Epithelial cell of proximal tubule (primary cell): ENCODE data around the gene EDIL3. TPM values are rescaled to one million over a fixed set of nuclear protein-coding genes. Genes with fewer than 3 reads are reported as not detected.
A peak's percentile ranks its signal among the peaks of the same experiment; 100 is the strongest.

Source experiments
- DNase-seq: peaks from one replicate; pipeline ENCODE4 v3.0.0-alpha.2; 2011; ENCODE audit warnings: low read depth
- H3K4me3 ChIP-seq: 2 replicates; pipeline ENCODE4 v1.5.1; 2011; ENCODE audit warnings: low read depth, mild to moderate bottlenecking, low read length
- total RNA-seq: library from RNA; depleted of rRNA; stranded (reverse); fragments of >200 nt; gene quantifications from 2 replicates; pipeline ENCODE4 v1.2.3, GENCODE V29; 2015
- TF ChIP-seq, protein P1 (sequence below): conservative IDR thresholded peaks from 2 replicates; pipeline ENCODE4 v1.5.1; 2012; ENCODE audit warnings: low read depth, mild to moderate bottlenecking, low read length

Gene EDIL3
- total RNA-seq, 1 donor from 2014 or later = 80.1 TPM

DNA sequence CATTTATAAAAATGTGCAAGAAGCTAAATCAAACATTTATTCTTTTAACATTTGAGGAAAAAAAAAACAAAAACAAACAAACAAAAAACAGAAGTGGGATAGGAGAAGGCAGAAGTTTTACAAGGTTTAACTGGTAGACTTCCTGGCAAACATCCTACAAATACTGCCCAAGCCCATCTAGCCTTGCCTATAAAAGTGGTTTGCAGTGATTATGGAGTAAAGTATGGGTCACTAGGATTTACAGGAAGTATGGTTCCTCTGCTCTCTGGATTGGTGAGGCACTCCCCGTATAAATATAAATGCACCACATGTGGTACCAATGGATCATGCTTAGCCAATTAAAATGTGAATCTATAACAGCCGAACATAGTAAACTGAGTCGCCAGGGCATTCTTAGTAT lies 291.9 kb downstream of the EDIL3 start:
- H3K4me3 ChIP-seq = no peak overlapping the region
- TF ChIP-seq, protein P1, sequence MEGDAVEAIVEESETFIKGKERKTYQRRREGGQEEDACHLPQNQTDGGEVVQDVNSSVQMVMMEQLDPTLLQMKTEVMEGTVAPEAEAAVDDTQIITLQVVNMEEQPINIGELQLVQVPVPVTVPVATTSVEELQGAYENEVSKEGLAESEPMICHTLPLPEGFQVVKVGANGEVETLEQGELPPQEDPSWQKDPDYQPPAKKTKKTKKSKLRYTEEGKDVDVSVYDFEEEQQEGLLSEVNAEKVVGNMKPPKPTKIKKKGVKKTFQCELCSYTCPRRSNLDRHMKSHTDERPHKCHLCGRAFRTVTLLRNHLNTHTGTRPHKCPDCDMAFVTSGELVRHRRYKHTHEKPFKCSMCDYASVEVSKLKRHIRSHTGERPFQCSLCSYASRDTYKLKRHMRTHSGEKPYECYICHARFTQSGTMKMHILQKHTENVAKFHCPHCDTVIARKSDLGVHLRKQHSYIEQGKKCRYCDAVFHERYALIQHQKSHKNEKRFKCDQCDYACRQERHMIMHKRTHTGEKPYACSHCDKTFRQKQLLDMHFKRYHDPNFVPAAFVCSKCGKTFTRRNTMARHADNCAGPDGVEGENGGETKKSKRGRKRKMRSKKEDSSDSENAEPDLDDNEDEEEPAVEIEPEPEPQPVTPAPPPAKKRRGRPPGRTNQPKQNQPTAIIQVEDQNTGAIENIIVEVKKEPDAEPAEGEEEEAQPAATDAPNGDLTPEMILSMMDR = no peak
- no peak for DNase-seq

DNA sequence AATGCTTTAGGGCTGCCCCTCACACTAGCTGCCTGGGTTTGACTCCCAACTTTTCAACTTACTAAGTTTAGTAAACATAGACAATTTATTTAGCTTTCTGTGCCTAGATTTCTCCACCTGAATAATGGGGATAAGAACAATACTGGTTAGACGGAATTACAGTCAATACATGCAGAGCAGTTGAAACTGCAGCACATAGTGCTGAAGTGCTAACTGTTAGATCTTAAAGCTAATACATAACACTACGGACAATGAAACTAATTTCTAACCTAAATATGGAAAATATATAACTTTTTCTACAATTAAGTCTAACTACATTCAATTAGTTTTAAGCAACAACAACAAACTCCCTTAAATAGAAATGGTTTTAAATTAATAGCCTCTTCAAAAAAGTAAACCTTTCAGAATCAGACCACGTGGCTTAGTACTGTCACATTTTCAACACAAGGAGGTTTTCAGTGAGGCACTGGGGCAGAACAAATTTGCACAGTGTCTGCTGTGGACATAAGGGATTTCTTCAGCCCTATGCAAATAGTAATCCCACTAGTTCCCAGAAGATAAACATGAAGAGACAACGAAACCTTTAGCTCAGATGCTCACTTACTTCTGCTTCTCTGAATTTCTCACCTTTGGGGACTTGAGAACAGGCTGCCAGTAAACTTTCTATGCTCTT lies 293.4 kb downstream of the EDIL3 start:
- TF ChIP-seq, protein P1 = no peak
- DNase-seq = no peak
- no peak overlapping the region for H3K4me3 ChIP-seq

DNA sequence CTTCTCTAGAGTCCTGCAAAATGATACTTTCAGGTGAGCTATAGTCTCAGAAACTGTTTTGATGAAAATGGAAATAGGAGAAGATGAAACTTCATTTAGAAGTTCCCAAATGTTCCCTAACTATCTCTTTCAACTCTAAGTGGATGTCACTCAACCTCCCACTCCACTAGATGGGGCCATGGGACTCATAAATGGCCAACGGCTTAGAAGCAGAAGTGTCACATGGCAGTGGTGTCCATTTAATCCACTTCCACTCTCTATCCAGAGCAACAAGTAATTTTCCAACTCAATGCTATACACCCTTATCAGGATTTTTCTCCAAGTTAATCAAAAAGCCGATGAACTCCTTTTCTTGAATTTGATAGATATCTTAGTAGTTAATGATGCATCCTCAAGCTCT lies 295.7 kb downstream of the EDIL3 start:
- TF ChIP-seq, protein P1 = peak; percentile 48
- DNase-seq = no peak

DNA sequence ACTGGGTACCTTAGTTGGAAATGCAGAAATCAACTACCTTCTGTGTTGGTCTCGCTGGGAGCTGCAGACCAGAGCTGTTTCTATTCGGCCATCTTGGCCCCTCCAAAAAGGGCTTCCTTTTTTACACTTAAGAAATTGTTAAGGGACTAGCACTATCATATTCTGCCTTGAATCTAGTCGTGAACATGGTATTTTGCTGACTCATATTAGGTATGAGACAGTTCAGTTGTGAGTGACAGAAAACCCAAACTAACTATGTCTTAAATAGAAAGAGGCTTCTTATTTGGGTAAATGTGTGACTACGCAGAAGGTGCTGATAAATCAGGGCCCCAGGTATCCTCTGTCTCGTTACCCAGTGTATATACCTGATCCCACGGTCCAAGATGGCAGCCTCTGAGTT lies 298.2 kb downstream of the EDIL3 start:
- TF ChIP-seq, protein P1 = no peak
- DNase-seq = no peak
- no peak overlapping the region for H3K4me3 ChIP-seq

More for the DNA sequence above, 295.7 kb downstream of the EDIL3 start:
- H3K4me3 ChIP-seq = no peak overlapping the region

DNA sequence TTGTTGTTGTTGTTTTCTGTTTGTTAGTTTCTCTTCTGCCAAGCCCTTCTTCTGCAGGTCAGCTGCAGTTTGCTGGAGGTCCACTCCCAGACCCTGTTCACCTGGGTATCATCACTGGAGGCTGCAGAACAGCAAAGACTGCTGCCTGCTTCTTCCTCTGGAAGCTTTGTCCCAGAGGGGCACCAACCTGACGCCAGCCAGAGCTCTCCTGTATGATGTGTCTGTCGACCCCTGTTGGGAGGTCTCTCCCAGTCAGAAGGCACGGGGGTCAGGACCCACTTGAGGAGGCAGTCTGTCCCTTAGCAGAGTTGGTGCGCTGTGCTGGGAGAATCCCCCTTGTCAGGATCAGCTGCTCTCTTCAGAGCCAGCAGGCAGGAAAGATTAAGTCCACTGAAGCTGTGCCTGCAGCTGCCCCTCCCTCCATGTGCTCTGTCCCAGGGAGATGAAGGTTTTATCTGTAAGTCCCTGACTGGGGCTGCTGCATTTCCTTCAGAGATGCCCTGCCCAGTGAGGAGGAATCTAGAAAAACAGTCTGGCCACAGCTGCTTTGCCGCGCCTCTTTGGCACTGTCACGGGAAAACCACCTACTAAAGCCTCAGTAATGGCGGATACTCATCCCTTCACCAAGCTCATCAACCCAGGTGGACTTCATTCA lies 299.2 kb downstream of the EDIL3 start:
- DNase-seq = no peak
- H3K4me3 ChIP-seq = no peak overlapping the region
- TF ChIP-seq, protein P1 = no peak

DNA sequence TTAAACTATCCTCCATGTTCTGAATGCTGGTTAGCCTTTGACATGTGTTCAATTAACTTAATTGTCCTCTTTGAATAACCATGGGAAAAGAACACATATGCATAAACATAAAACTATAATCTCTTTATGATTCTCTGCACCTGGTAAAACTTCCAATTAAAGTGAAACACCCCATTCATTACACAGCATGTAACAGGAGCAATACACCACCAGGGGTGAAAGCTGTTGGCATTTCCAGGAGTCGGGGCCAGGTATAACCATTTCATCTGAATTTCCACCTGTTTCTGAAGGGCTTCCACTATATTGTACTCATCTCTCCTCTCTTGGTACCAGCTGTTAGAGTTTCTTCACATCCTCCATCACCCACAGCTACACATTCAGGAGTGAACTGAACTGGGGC lies 303.8 kb downstream of the EDIL3 start:
- TF ChIP-seq, protein P1 = no peak

DNA sequence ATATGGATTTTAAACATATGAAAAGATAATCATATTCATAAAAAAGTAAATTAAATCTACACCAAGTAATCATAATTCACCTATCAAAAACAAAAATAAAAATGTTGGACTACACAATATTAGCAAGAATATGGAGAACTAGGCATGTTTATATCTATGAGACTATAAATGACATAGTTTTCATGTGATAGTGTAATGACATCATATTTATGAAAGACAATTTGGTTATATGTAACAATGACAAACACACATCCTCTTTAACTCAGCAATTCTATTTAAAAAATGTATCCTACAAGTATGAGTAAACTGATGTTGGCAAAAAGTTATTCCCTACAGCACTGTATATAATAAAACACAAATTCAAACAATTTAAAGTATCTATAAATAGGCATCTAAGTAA lies 312.3 kb downstream of the EDIL3 start:
- TF ChIP-seq, protein P1 = no peak
- H3K4me3 ChIP-seq = no peak overlapping the region
- DNase-seq = no peak

More for the DNA sequence above, 303.8 kb downstream of the EDIL3 start:
- H3K4me3 ChIP-seq = no peak overlapping the region
- no peak for DNase-seq
